NK-92 (cell line): Measurements from ENCODE around the gene CCDC185.

Experiments
- DNase-seq: peaks from one replicate; lab custom pipeline; 2025; ENCODE audit not compliant: unreplicated experiment; lab: John Stamatoyannopoulos, UW

Gene CCDC185

GRCh38 chr1:223393275-223394214 is at the start of gene CCDC185:
TSS of gene CCDC185 (plus strand) at chr1:223393415. CDS start at chr1:223393476, 61 bp downstream.
- DNase-seq: no peak

GRCh38 chr1:223343692-223344091 is 49.5 kb upstream of the CCDC185 start:
- no peak for DNase-seq

- no peak for DNase-seq
Observed at GRCh38 chr1:223344491-223344890, 48.7 kb upstream of the CCDC185 start.

GRCh38 chr1:223345720-223346119 is 47.5 kb upstream of the CCDC185 start:
- no peak for DNase-seq

- no peak for DNase-seq
Observed at GRCh38 chr1:223346311-223346710, 46.9 kb upstream of the CCDC185 start.

GRCh38 chr1:223347583-223347982 is 45.6 kb upstream of the CCDC185 start:
- DNase-seq: no peak

- DNase-seq: no peak
Observed at GRCh38 chr1:223348439-223348838, 44.8 kb upstream of the CCDC185 start.

GRCh38 chr1:223349241-223349640 is 44.0 kb upstream of the CCDC185 start:
- no peak for DNase-seq

GRCh38 chr1:223350361-223350908 is 42.8 kb upstream of the CCDC185 start:
- no peak for DNase-seq

GRCh38 chr1:223352944-223353343 is 40.3 kb upstream of the CCDC185 start:
- no peak for DNase-seq

GRCh38 chr1:223353939-223354338 is 39.3 kb upstream of the CCDC185 start:
- no peak for DNase-seq

- no peak for DNase-seq
Observed at GRCh38 chr1:223355699-223356098, 37.5 kb upstream of the CCDC185 start.

GRCh38 chr1:223358826-223359225 is 34.4 kb upstream of the CCDC185 start:
- DNase-seq: no peak

- DNase-seq: no peak
Observed at GRCh38 chr1:223363057-223363855, 30.0 kb upstream of the CCDC185 start.

- no peak for DNase-seq
Observed at GRCh38 chr1:223363856-223364684, 29.1 kb upstream of the CCDC185 start, which contains the start of gene SUSD4. TSS of gene SUSD4 (minus strand) at chr1:223364176. CDS start at chr1:223363425, 751 bp downstream.

- DNase-seq: no peak
Observed at GRCh38 chr1:223364685-223365382, 28.4 kb upstream of the CCDC185 start.

- no peak for DNase-seq
Observed at GRCh38 chr1:223374064-223374610, 19.1 kb upstream of the CCDC185 start.

- DNase-seq: no peak
Observed at GRCh38 chr1:223378754-223379153, 14.5 kb upstream of the CCDC185 start.

GRCh38 chr1:223386013-223386412 is 7.2 kb upstream of the CCDC185 start:
- no peak for DNase-seq

GRCh38 chr1:223390618-223391017 is 2.6 kb upstream of the CCDC185 start:
- no peak for DNase-seq
